Measurements from ENCODE around the gene AFF1. TPM values are rescaled to one million over a fixed set of nuclear protein-coding genes. Genes with fewer than 3 reads are reported as not detected.

AFF1 gene
- total RNA-seq, 1 donor from 2014 or later, result 112 TPM

GRCh38 chr4:87051121-87051713, 116.4 kb downstream of the AFF1 start:
- H3K4me3 ChIP-seq, result peak overlapping the region in 1 of 2 donors; percentile 8
- H3K27ac ChIP-seq, result peak overlapping the region; percentile 83 to 84
- DNase-seq (ENCODE audit: low spot score in 2 of 2), result no peak
- H3K36me3 ChIP-seq, result peaks cover 4 to 10% of the 10 kb centered on the region in 2 donors
- H3K27me3 ChIP-seq, result no peaks in the 10 kb centered on the region
- peaks cover 13 to 63% of the 10 kb centered on the region in 2 donors for H3K4me1 ChIP-seq
- intact Hi-C loops (cut with DNase I), result loop anchor here (1.0 kb wide), 1 partner anchor 45 kb away; no protein-coding TSS in a partner anchor
- no peaks in the 10 kb centered on the region for H3K9me3 ChIP-seq
- TF ChIP-seq CTCF (IDR thresholded peaks at IDR 0.05), result no peak

- Histone ChIP-seq H3K4me3 (no peak overlapping the region), H3K4me1 (peaks cover 13 to 68% of the 10 kb centered on the region in 2 donors), H3K27ac (peak overlapping the region; percentile 83 to 84), H3K36me3 (no peaks in the 10 kb centered on the region), H3K9me3 (no peaks in the 10 kb centered on the region), H3K27me3 (no peaks in the 10 kb centered on the region)
- no peak for DNase-seq (ENCODE audit: low spot score in 2 of 2)
- no peak for TF ChIP-seq CTCF (IDR thresholded peaks at IDR 0.05)
- intact Hi-C loops (cut with DNase I), result no loop called here
Observed at GRCh38 chr4:87052615-87053014, 117.8 kb downstream of the AFF1 start.

- Histone ChIP-seq H3K27me3 (no peaks in the 10 kb centered on the region), H3K27ac (peak overlapping the region; percentile 83 to 84), H3K4me1 (peaks cover 14 to 68% of the 10 kb centered on the region in 2 donors), H3K9me3 (no peaks in the 10 kb centered on the region), H3K4me3 (no peak overlapping the region), H3K36me3 (no peaks in the 10 kb centered on the region)
- TF ChIP-seq CTCF (IDR thresholded peaks at IDR 0.05), result no peak
- DNase-seq (ENCODE audit: low spot score in 2 of 2), result no peak
- intact Hi-C loops (cut with DNase I), result no loop called here
Observed at GRCh38 chr4:87053176-87053658, 118.4 kb downstream of the AFF1 start.

GRCh38 chr4:87053802-87054767, 119.3 kb downstream of the AFF1 start:
- no peak for DNase-seq (ENCODE audit: low spot score in 2 of 2)
- Histone ChIP-seq H3K27ac (peak overlapping the region; percentile 83 to 84), H3K4me3 (peak overlapping the region; percentile 11 to 43), H3K9me3 (no peaks in the 10 kb centered on the region), H3K4me1 (peaks cover 16 to 72% of the 10 kb centered on the region in 2 donors), H3K27me3 (no peaks in the 10 kb centered on the region), H3K36me3 (no peaks in the 10 kb centered on the region)
- no peak for TF ChIP-seq CTCF (IDR thresholded peaks at IDR 0.05)
- intact Hi-C loops (cut with DNase I), result loop anchor here (2.0 kb wide), 1 partner anchor 25 kb away; no protein-coding TSS in a partner anchor

- intact Hi-C loops (cut with DNase I), result loop anchor here (2.0 kb wide), 1 partner anchor 24 kb away; no protein-coding TSS in a partner anchor
- Histone ChIP-seq H3K4me3 (peak overlapping the region; percentile 11 to 43), H3K27me3 (no peaks in the 10 kb centered on the region), H3K4me1 (peaks cover 16 to 67% of the 10 kb centered on the region in 2 donors), H3K27ac (peak overlapping the region; percentile 83 to 84), H3K36me3 (no peaks in the 10 kb centered on the region), H3K9me3 (no peaks in the 10 kb centered on the region)
- TF ChIP-seq CTCF (IDR thresholded peaks at IDR 0.05), result no peak
- no peak for DNase-seq (ENCODE audit: low spot score in 2 of 2)
Observed at GRCh38 chr4:87054900-87055299, 120.1 kb downstream of the AFF1 start.

All from ascending aorta (tissue), 2 donors.